CD4-positive, alpha-beta T cell (primary cell): ENCODE measurements around the gene VEGFA. TPM values are rescaled to one million over a fixed set of nuclear protein-coding genes. Genes with fewer than 3 reads are reported as not detected.

ENCODE experiments used
- ATAC-seq: fragments of 200-7000 bp; cut with Tn5 transposase; one replicate; pipeline ENCODE4 v1.10.0; 2022; ENCODE audit warnings: mild to moderate bottlenecking; ENCODE audit not compliant: poor library complexity
- CTCF ChIA-PET: fragments of 350-600 bp; sonication (Branson Sonifier 250); formaldehyde crosslinking; loops from one replicate; lab custom pipeline; 2021; ENCODE audit warnings: antibody characterized with exemption, inconsistent platforms; lab: Charles Lee
- POLR2A ChIA-PET: fragments of 350-600 bp; sonication (Branson Sonifier 250); formaldehyde crosslinking; loops from one replicate; lab custom pipeline; 2021; ENCODE audit warnings: antibody characterized with exemption, inconsistent platforms; lab: Charles Lee
- DNase-seq, 14 experiments: peaks; one replicate each; pipeline ENCODE4 v3.0.0-alpha.2; 2013 to 2020; ENCODE audit warnings: mixed read lengths in 2 of 14
- H3K27ac ChIP-seq, 2 donors: one replicate each; pipeline versions ENCODE4 v1.5.1 to v1.7.0; 2013; ENCODE audit warnings: low read length in 2 of 2, low read depth in 1 of 2, mild to moderate bottlenecking in 1 of 2
- H3K27me3 ChIP-seq, 2 experiments: 1 replicate in 1 of 2; 2 replicates in 1 of 2; pipeline versions ENCODE4 v1.6.1 to v1.7.0; 2013; ENCODE audit warnings: low read length in 2 of 2, control low read depth in 1 of 2, mild to moderate bottlenecking in 1 of 2, moderate library complexity in 1 of 2; ENCODE audit not compliant: insufficient read depth in 2 of 2, control insufficient read depth in 1 of 2
- H3K36me3 ChIP-seq: one replicate; pipeline ENCODE4 v1.6.1; 2013; ENCODE audit warnings: low read length, control low read depth; ENCODE audit not compliant: insufficient read depth
- H3K4me1 ChIP-seq: one replicate; pipeline ENCODE4 v1.6.1; 2013; ENCODE audit warnings: low read length, control low read depth; ENCODE audit not compliant: insufficient read depth
- H3K4me3 ChIP-seq: one replicate; pipeline ENCODE4 v1.5.1; 2013; ENCODE audit warnings: mild to moderate bottlenecking, low read length, moderate library complexity
- H3K9me3 ChIP-seq, 2 experiments: 1 replicate in 1 of 2; 2 replicates in 1 of 2; pipeline versions ENCODE4 v1.6.1 to v1.7.0; 2013; ENCODE audit warnings: low read length in 2 of 2, mild to moderate bottlenecking in 2 of 2, control low read depth in 1 of 2, moderate library complexity in 1 of 2; ENCODE audit not compliant: control insufficient read depth in 1 of 2, insufficient read depth in 1 of 2
- H3K27ac Mint-ChIP-seq: one replicate; pipeline ENCODE4 v1.8.0; 2020; ENCODE audit warnings: mixed read lengths
- H3K27me3 Mint-ChIP-seq: one replicate; pipeline ENCODE4 v1.8.0; 2021; ENCODE audit warnings: mixed read lengths
- H3K36me3 Mint-ChIP-seq: one replicate; pipeline ENCODE4 v1.8.0; 2021; ENCODE audit warnings: low read depth, mixed read lengths
- H3K4me1 Mint-ChIP-seq: one replicate; pipeline ENCODE4 v1.8.0; 2021; ENCODE audit warnings: low read depth, mixed read lengths
- H3K4me3 Mint-ChIP-seq: one replicate; pipeline ENCODE4 v1.8.0; 2020; ENCODE audit warnings: mild to moderate bottlenecking, mixed read lengths
- H3K9me3 Mint-ChIP-seq: one replicate; pipeline ENCODE4 v1.8.0; 2020; ENCODE audit warnings: mixed read lengths
- CTCF ChIP-seq: fragments of 200-600 bp; IDR thresholded peaks from one replicate; pipeline ENCODE4 v1.8.0; 2022; ENCODE audit warnings: antibody characterized with exemption, mild to moderate bottlenecking
- intact Hi-C, 2 experiments: fragments of 100-400 bp; cut with DNase I in 1 of 2; cut with micrococcal nuclease in 1 of 2; formaldehyde crosslinking; loops; one replicate each; pipeline versions ENCODE4 v1.15.1 to v1.9.0; 2023 to 2025; cut with DNase I, micrococcal nuclease
- total RNA-seq, 174 experiments: library from RNA in 2 of 174; stranded (reverse) in 2 of 174; gene quantifications; one replicate each; pipeline ENCODE4 v1.2.3 and lab custom pipeline; 2021 to 2026

Gene VEGFA
- total RNA-seq, 2 experiments from 2014 or later: 3.5 to 3.7 TPM

GRCh38 chr6:43828711-43829110 is 58.7 kb downstream of the VEGFA start:
- DNase-seq: no peak
- Histone ChIP-seq H3K4me1 (no peaks in the 10 kb centered on the region), H3K9me3 (no peaks in the 10 kb centered on the region), H3K27me3 (no peaks in the 10 kb centered on the region), H3K27ac (no peak overlapping the region), H3K36me3 (no peaks in the 10 kb centered on the region), H3K4me3 (no peak overlapping the region)
- H3K36me3 Mint-ChIP-seq: no peaks in the 10 kb centered on the region
- H3K27ac Mint-ChIP-seq: no peak overlapping the region
- POLR2A ChIA-PET: no interaction called here
- no peaks in the 10 kb centered on the region for H3K4me1 Mint-ChIP-seq
- H3K4me3 Mint-ChIP-seq: no peak overlapping the region
- intact Hi-C loops: no loop called here
- H3K9me3 Mint-ChIP-seq: no peaks in the 10 kb centered on the region
- no peak for TF ChIP-seq CTCF
- peaks cover 5% of the 10 kb centered on the region for H3K27me3 Mint-ChIP-seq
- CTCF ChIA-PET: no interaction called here
- no peak for ATAC-seq

- Histone ChIP-seq H3K4me3 (no peak overlapping the region), H3K9me3 (no peaks in the 10 kb centered on the region), H3K36me3 (no peaks in the 10 kb centered on the region), H3K27me3 (no peaks in the 10 kb centered on the region), H3K27ac (no peak overlapping the region), H3K4me1 (no peaks in the 10 kb centered on the region)
- DNase-seq (no peak), ATAC-seq (no peak)
- POLR2A ChIA-PET: no interaction called here
- no peak overlapping the region for H3K4me3 Mint-ChIP-seq
- CTCF ChIA-PET: no interaction called here
- no peaks in the 10 kb centered on the region for H3K9me3 Mint-ChIP-seq
- intact Hi-C loops: no loop called here
- peaks cover 5% of the 10 kb centered on the region for H3K27me3 Mint-ChIP-seq
- H3K4me1 Mint-ChIP-seq: no peaks in the 10 kb centered on the region
- TF ChIP-seq CTCF: no peak
- no peak overlapping the region for H3K27ac Mint-ChIP-seq
- H3K36me3 Mint-ChIP-seq: no peaks in the 10 kb centered on the region
These were observed 59.5 kb downstream of the VEGFA start for GRCh38 chr6:43829470-43829869.

- Mint-ChIP-seq H3K9me3 (no peaks in the 10 kb centered on the region), H3K4me3 (no peak overlapping the region), H3K36me3 (no peaks in the 10 kb centered on the region), H3K27ac (no peak overlapping the region), H3K4me1 (no peaks in the 10 kb centered on the region), H3K27me3 (peaks cover 5% of the 10 kb centered on the region)
- Histone ChIP-seq H3K4me1 (no peaks in the 10 kb centered on the region), H3K4me3 (no peak overlapping the region), H3K36me3 (no peaks in the 10 kb centered on the region), H3K27ac (no peak overlapping the region), H3K9me3 (no peaks in the 10 kb centered on the region), H3K27me3 (no peaks in the 10 kb centered on the region)
- TF ChIP-seq CTCF: no peak
- ATAC-seq: no peak
- POLR2A ChIA-PET: no interaction called here
- intact Hi-C loops: no loop called here
- CTCF ChIA-PET: no interaction called here
- DNase-seq: no peak
These were observed 60.8 kb downstream of the VEGFA start for GRCh38 chr6:43830775-43831174.
